GM19463 (cell line): ENCODE data around the gene STAU1.
"Not testable (repeated sequence)": the region's sequence is repeated elsewhere in the genome, so short reads cannot be mapped to it uniquely, and the experiment has no call there.

Source experiments
- ATAC-seq: cut with Tn5 transposase; IDR thresholded peaks from one replicate; pipeline ENCODE4 v1.9.1; 2021; ENCODE audit warnings: mild to moderate bottlenecking, moderate library complexity; ENCODE audit not compliant: unreplicated experiment

The STAU1 gene

GRCh38 chr20:49123982-49124381 lies 64.2 kb downstream of the STAU1 start:
- no peak for ATAC-seq

GRCh38 chr20:49122920-49123319 lies 65.2 kb downstream of the STAU1 start:
- no peak for ATAC-seq

- no peak for ATAC-seq
These were observed 68.1 kb downstream of the STAU1 start for GRCh38 chr20:49119988-49120387.

DNA sequence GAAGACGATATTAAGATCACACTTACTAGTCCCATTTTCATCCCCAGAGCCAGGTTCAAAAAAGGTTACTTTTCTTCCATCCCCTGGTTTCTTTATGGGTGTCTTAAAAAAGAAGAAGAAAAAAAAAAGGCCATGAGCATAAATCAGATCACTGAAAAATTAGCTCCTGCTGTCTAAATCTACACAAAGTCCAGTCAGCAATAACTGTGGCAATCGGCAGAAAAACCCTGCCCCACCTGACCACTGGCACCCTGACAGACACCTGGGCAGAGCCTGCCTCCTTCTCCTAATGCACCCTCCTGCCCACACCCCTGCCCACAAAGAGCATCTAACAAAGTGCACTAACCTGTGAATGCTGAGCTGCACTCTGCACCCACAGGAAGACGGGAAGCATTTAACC lies 69.8 kb downstream of the STAU1 start:
- ATAC-seq, result no peak

DNA sequence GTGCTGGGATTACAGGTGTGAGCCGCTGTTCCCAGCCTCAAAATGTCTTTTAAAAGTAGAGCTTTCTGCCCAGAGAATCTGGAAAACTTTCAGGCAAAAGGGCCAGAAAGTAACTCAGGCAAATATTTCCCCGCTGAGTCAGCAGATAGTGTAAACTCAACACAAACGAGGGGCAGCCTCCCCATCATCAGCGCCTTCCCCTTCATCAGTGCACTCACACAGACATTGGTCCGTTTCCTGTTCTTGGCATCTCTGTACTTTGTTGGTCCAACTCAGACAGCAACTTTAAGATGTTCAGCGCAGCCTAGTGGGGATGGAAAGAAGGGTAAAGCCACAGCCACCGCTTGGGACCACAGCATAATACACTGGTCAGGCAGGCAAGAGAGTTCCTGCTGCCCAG lies 72.6 kb downstream of the STAU1 start:
- no peak for ATAC-seq

DNA sequence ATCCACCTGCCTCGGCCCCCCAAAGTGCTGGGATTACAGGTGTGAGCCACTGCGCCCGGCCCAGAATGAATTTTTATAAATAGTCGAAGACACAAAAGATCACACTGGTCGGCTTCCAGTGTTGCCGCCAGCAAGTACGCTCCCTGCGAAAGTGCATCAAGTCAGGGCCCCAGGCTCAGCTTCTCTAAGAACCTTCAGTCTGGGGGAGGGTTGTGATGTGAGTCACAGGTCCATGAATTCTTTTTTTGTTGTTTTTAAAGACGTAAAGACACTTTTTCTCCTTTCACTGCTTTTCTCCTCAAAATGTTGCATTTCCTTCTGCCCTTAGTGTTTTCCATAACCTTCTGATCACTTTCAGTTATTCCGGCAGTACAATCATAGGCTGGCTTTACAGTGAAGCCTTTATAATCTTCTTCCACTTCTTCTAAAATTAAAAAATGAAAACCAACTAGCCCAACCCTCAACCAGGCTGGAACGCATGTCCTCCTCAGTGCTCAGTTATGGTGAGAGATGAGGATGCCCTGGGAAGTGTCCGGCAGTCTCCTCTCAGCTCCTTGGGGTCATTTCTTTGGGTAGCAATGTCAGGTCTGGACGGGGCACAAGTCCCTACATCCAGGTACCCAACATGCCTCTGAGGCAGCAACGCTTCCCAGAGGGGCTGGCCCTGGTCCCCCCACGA lies 75.4 kb downstream of the STAU1 start:
- ATAC-seq, result no peak

DNA sequence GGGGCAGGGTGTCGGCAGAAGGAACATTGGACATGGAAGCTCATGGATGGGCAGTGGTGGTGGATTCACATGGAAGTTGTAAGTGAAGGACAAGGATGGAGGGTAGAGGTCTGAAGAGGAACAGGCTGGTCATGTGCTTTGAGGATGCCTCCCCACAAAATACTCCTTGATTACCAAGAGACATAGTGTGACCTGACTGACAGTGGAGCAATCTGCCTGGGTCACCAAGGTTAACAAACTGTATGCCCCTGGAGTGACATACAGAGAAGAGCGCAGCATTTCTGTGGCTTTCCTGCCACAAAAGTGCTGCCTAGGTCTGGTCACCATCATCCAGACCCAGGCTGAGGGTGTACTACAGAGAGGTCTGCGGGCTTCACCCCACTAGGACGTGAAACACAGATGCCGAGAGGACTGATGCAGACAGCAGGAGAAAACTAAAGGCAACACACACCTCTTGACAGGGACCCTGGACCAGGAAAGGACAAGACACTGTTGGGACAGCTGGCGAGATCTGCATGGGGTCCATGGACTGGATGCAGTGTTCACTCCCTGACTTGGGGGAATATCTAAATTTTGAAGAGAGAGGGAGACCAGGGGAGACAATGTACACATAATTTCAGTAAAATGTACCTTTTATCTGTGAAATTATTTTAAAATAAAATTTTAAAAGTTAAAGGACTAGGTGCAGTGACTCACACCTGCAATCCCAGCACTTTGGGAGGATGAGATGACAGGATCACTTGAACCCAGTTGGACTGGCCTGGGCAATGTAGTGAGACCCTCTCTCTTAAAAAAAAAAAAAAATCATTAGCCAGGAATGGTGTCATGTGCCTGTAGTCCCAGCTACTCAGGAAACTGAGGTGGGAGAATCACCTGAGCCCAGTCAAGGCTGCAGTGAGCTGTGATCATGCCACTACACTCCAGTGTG lies 77.1 kb downstream of the STAU1 start:
- no peak for ATAC-seq

DNA sequence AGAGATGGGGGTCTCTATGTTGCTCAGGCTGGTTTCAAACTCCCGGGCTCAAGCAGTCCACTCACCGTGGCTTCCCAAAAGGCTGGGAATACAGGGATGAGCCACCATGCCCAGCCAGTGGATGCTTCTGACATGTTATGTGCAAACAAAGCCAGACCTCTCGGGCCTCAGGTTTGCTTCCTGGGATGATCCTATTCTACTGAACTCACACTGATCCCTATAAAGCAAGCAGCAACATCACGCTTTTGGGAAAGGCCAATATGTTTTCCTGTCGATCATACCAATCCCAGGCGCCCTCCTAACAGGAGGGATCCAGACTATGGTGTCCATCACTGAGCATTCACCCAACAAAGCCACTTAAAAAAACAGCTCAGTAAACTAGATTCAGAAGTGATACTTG lies 81.8 kb downstream of the STAU1 start:
- no peak for ATAC-seq

DNA sequence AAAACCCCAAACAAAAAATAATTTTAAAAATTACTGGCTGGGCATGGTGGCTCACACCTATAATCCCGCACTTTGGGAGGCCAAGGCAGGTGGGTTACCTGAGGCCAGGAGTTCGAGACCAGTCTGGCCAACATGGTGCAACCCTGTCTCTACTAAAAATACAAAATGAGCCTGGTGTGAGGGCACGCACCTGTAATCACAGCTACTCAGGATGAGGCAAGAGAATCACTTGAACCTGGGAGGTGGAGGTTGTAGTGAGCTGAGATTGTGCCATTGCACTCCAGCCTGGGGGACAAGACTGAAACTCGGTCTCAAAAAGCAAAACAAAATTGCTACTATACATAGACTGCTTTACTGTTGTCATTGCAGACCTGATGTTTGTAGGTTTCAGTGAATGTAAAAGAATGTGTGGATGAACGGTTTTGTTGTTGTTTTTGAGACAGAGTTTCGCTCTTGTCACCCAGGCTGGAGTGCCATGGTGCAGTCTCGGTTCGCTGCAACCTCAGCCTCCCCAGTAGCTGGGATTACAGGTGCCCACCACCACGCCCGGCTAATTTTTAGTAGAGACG lies 83.1 kb downstream of the STAU1 start:
- not testable (repeated sequence) for ATAC-seq

GRCh38 chr20:49104365-49104648 lies 83.8 kb downstream of the STAU1 start:
- ATAC-seq, result no peak

- no peak for ATAC-seq
These were observed 84.3 kb downstream of the STAU1 start for GRCh38 chr20:49103647-49104364.

DNA sequence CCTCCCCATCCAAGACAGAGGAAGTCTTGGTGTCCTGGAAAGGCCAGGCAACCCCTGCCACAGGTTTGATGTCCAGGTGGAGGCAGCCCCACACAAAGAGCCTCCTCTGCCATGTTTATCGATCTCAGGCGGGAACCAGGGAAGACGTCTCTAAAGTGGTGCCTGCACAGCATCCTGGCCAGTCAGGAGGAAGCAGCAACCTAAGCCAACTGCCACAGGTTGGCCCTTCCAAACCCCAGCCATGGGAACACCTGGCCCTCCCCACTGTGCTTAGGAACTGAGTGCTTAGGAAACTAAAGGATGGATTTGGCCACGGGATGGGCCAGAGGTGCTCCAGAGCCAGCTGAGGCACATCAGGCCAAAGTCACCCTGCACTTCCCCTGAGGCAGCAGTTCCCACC lies 85.1 kb downstream of the STAU1 start:
- no peak for ATAC-seq

GRCh38 chr20:49100972-49101371 lies 87.2 kb downstream of the STAU1 start:
- no peak for ATAC-seq

- ATAC-seq, result not testable (repeated sequence)
These were observed 87.8 kb downstream of the STAU1 start for GRCh38 chr20:49100292-49100691.

GRCh38 chr20:49099011-49099410 lies 89.1 kb downstream of the STAU1 start:
- no peak for ATAC-seq

DNA sequence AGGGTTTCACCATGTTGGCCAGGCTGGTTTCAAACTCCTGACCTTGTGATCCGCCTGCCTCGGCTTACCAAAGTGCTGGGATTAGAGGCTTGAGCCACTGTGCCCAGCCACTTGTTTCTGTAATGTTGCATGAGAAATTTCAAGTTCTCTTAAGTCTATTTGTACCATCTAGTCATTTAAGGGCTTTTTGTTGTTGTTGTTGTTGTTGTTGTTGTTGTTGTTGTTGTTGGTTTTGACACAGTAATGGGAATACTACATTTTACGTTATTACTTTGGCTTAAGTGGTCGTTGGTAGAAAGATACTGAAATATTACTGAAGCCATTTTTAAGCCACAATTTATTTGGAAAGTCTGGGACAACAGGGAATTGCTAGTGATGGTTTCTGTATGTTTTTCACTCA lies 90.0 kb downstream of the STAU1 start:
- ATAC-seq, result no peak

DNA sequence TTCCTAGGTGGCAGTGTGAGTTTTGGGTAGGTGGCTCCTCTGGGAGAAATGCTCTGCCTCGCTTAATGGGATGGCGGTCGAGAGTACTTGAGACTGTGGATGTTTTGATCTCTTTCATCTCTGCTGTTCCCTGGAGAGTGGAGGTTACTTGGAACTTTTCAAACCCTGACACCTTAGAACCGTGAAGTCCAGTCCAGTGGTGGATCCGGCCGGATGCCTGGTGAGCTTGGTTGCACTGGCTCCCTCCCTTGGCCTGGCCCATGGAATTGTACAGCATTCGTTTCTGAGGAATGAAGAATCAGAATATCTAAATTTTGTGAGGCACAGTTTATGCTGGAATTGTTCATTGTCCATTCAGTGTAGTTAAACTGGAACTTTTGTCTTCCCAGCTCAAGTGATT lies 91.0 kb downstream of the STAU1 start:
- no peak for ATAC-seq

DNA sequence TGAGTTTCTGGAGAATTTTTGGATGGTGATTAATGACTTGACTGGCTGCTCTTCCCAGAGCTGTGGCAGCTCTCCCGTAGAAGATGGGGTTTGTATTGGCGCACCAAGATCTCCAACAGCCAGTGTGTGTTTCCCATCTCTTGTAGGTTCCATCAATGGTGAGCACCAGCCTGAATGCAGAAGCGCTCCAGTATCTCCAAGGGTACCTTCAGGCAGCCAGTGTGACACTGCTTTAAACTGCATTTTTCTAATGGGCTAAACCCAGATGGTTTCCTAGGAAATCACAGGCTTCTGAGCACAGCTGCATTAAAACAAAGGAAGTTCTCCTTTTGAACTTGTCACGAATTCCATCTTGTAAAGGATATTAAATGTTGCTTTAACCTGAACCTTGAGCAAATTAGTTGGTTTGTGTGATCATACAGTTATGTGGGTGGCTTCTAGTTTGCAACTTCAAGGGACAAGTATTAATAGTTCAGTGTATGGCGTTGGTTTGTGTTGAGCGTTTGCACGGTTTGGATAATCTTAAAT lies 91.9 kb downstream of the STAU1 start:
- ATAC-seq, result no peak

DNA sequence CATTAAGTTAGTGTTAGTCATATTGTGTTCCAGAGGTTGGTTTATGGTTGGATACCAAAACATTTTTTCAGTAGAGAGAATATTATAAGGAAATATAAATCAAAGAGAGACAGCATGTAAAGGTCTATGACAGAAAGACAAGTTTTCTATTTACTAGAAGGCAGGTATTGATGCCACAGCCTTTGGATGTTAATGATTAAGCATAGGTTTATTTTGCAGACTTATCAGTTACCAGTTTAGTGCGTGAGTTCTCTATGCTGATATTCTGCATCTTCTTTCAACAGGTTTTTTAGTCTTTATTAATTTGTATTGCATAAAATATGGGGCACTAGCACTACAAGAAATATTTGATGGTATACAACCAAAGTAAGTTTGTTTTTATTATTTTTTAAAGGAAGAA lies 96.4 kb downstream of the STAU1 start:
- ATAC-seq, result no peak

DNA sequence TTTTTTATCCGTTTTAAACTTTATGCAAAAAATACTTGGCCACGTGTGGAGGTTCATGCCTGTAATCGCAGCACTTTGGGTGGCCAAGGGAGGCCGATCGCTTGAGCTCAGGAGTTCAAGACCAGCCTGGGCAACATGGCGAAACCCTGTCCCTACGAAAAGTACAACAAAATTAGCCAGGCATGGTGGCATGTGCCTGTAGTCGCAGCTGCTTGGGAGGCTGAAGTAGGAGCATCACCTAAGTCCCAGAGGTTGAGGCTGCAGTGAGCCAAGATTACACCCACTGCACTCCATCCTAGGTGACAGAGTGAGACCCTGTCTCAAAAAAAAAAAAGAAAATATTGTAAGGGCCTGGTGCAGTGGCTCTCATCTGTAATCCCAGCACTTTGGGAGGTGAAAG lies 97.0 kb downstream of the STAU1 start:
- ATAC-seq, result no peak

- ATAC-seq, result not testable (repeated sequence)
These were observed 105.8 kb downstream of the STAU1 start for GRCh38 chr20:49082295-49082694.
